Measurements from ENCODE around the gene CHST14.

DNA sequence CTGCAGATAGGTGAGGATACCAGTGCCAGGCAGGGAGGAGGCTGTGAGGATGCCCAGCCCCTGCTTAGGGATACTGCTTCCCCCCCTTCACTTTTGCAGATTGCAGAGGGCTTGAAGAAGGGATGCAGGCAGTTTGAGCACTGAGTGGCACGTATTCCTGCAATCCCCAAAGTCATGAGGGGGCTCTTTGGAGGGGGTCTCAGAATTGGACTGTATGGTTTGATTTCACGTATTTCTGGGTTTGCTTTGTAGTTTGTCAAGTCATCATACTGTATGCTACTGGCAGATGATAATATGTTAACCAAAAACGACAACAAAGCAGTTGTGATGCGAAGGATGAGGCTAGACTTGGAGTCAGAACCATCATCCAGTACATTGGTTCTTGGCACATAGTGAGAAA lies 28.1 kb downstream of the CHST14 start:
- TF ChIP-seq POLR2A (IDR thresholded peaks at IDR 0.05): no peak
- TF ChIP-seq, protein P1, sequence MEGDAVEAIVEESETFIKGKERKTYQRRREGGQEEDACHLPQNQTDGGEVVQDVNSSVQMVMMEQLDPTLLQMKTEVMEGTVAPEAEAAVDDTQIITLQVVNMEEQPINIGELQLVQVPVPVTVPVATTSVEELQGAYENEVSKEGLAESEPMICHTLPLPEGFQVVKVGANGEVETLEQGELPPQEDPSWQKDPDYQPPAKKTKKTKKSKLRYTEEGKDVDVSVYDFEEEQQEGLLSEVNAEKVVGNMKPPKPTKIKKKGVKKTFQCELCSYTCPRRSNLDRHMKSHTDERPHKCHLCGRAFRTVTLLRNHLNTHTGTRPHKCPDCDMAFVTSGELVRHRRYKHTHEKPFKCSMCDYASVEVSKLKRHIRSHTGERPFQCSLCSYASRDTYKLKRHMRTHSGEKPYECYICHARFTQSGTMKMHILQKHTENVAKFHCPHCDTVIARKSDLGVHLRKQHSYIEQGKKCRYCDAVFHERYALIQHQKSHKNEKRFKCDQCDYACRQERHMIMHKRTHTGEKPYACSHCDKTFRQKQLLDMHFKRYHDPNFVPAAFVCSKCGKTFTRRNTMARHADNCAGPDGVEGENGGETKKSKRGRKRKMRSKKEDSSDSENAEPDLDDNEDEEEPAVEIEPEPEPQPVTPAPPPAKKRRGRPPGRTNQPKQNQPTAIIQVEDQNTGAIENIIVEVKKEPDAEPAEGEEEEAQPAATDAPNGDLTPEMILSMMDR (IDR thresholded peaks at IDR 0.05): no peak

All from breast epithelium (tissue), 3 donors.